Endothelial cell of umbilical vein (primary cell): ENCODE results near the gene SPACA9. TPM values are rescaled to one million over a fixed set of nuclear protein-coding genes. Genes with fewer than 3 reads are reported as not detected.

Experiments
- BruUV-seq: library from RNA; stranded (reverse); fragments of 400-500 nt; replicated peaks from 2 replicates; lab custom pipeline; 2021; lab: Mats Ljungman, UMichigan
- CTCF ChIA-PET: fragments of 300-600, 350-600 bp; sonication (Branson Sonifier 250); formaldehyde crosslinking; loops from one replicate; lab custom pipeline; 2021; ENCODE audit warnings: antibody characterized with exemption, inconsistent platforms; lab: Charles Lee
- POLR2A ChIA-PET: fragments of 300-600, 350-600 bp; sonication (Branson Sonifier 250); formaldehyde crosslinking; loops from one replicate; lab custom pipeline; 2021; ENCODE audit warnings: antibody characterized with exemption, inconsistent platforms; lab: Charles Lee
- DNase-seq: peaks from one replicate; pipeline ENCODE4 v3.0.0-alpha.2; 2011; ENCODE audit warnings: low read depth, low spot score
- FAIRE-seq: peaks from 2 replicates; lab custom pipeline; 2011; peaks lifted over from hg19 to GRCh38; lab: Jason Lieb, UNC
- H2AFZ ChIP-seq: 2 replicates; pipeline ENCODE4 v1.6.0; 2012; ENCODE audit warnings: low read depth, low read length, control low read depth, inconsistent platforms
- H3K27ac ChIP-seq: 2 replicates; pipeline ENCODE4 v1.5.1; 2011; ENCODE audit warnings: low read depth, mild to moderate bottlenecking, control low read depth, low read length, moderate library complexity; ENCODE audit not compliant: insufficient read depth
- H3K27me3 ChIP-seq, 2 experiments: 2 replicates each; pipeline versions ENCODE4 v1.6.0 to v1.6.1; 2011; ENCODE audit warnings: low read length in 2 of 2, mixed read lengths in 1 of 2; ENCODE audit not compliant: control insufficient read depth in 2 of 2, insufficient read depth in 2 of 2
- H3K36me3 ChIP-seq, 2 experiments: 2 replicates in 1 of 2; 3 replicates in 1 of 2; pipeline ENCODE4 v1.5.1; 2011; ENCODE audit warnings: low read length in 2 of 2, mild to moderate bottlenecking in 1 of 2, moderate library complexity in 1 of 2; ENCODE audit not compliant: control insufficient read depth in 2 of 2, insufficient read depth in 2 of 2; ENCODE audit errors: extremely low read depth in 1 of 2
- H3K4me1 ChIP-seq: 3 replicates; pipeline ENCODE4 v1.5.1; 2011; ENCODE audit warnings: mild to moderate bottlenecking, low read length; ENCODE audit not compliant: control insufficient read depth, insufficient read depth; ENCODE audit errors: extremely low read depth
- H3K4me2 ChIP-seq: 2 replicates; pipeline ENCODE4 v1.6.1; 2011; ENCODE audit warnings: low read length, control low read depth, mixed read lengths; ENCODE audit not compliant: insufficient read depth
- H3K4me3 ChIP-seq, 3 experiments: fragments of 200-600 bp in 1 of 3; sonication (generic), shearing (Covaris generic) in 1 of 3; replicated peaks in 1 of 3; 2 replicates each; pipeline ENCODE4 v1.5.1; 2011 to 2016; ENCODE audit warnings: control low read depth in 3 of 3, low read length in 3 of 3, mild to moderate bottlenecking in 2 of 3, inconsistent platforms in 1 of 3, low read depth in 1 of 3, moderate library complexity in 1 of 3; ENCODE audit not compliant: insufficient read depth in 1 of 3
- H3K79me2 ChIP-seq: 2 replicates; pipeline ENCODE4 v1.6.0; 2012; ENCODE audit warnings: low read length, inconsistent platforms; ENCODE audit not compliant: control insufficient read depth, insufficient read depth
- H3K9ac ChIP-seq: replicated peaks from 2 replicates; pipeline ENCODE3; 2011; ENCODE audit warnings: low read length, control low read depth; ENCODE audit not compliant: insufficient read depth; ENCODE audit errors: extremely low read depth
- H3K9me1 ChIP-seq: replicated peaks from 3 replicates; pipeline ENCODE4 v1.6.0; 2011; ENCODE audit warnings: mild to moderate bottlenecking, low read length; ENCODE audit not compliant: control insufficient read depth, insufficient read depth; ENCODE audit errors: extremely low read depth
- H3K9me3 ChIP-seq: replicated peaks from 2 replicates; pipeline ENCODE4 v1.5.1; 2012; ENCODE audit warnings: low read length, inconsistent platforms; ENCODE audit not compliant: control insufficient read depth, insufficient read depth
- H4K20me1 ChIP-seq: replicated peaks from 2 replicates; pipeline ENCODE3; 2011; ENCODE audit warnings: mild to moderate bottlenecking, low read length; ENCODE audit not compliant: control insufficient read depth, insufficient read depth; ENCODE audit errors: extremely low read depth
- CTCF ChIP-seq, 2 donors: IDR thresholded peaks; 1 replicate in 1 of 2; 2 replicates in 1 of 2; pipeline ENCODE4 v1.5.1; 2011; ENCODE audit warnings: low read length in 2 of 2, mild to moderate bottlenecking in 2 of 2, moderate library complexity in 2 of 2, control low read depth in 1 of 2, inconsistent platforms in 1 of 2, low read depth in 1 of 2; ENCODE audit not compliant: insufficient read depth in 1 of 2; ENCODE audit errors: extremely low read depth in 1 of 2
- EZH2 ChIP-seq: IDR thresholded peaks from 2 replicates; pipeline ENCODE4 v1.6.1; 2012; ENCODE audit warnings: borderline replicate concordance, low read depth, mild to moderate bottlenecking, moderate library complexity, low read length, inconsistent platforms; ENCODE audit not compliant: severe bottlenecking
- FOS ChIP-seq: IDR thresholded peaks from 2 replicates; pipeline ENCODE4 v1.6.1; 2011; ENCODE audit warnings: mild to moderate bottlenecking, low read length, moderate library complexity, borderline replicate concordance; ENCODE audit not compliant: insufficient read depth
- GATA2 ChIP-seq: IDR thresholded peaks from 2 replicates; pipeline ENCODE4 v1.7.0; 2011; ENCODE audit warnings: low read depth, mild to moderate bottlenecking, moderate library complexity, mixed read lengths, low read length; ENCODE audit not compliant: insufficient read length, insufficient read depth
- JUN ChIP-seq: IDR thresholded peaks from 2 replicates; pipeline ENCODE4 v1.6.1; 2011; ENCODE audit warnings: borderline replicate concordance, low read depth; ENCODE audit not compliant: insufficient read length, insufficient read depth
- MAX ChIP-seq: IDR thresholded peaks from 2 replicates; pipeline ENCODE4 v1.6.1; 2011; ENCODE audit not compliant: insufficient read depth, insufficient read length
- MYC ChIP-seq: IDR thresholded peaks from one replicate; pipeline ENCODE4 v1.6.1; 2011; ENCODE audit warnings: mild to moderate bottlenecking, low read depth, low read length
- POLR2A ChIP-seq: IDR thresholded peaks from 2 replicates; pipeline ENCODE4 v1.6.1; 2012; ENCODE audit warnings: low read depth, mild to moderate bottlenecking, control low read depth, low read length
- POLR2AphosphoS5 ChIP-seq: IDR thresholded peaks from 2 replicates; pipeline ENCODE4 v1.6.1; 2012; ENCODE audit warnings: low read depth, mild to moderate bottlenecking, control low read depth, low read length, moderate library complexity; ENCODE audit not compliant: insufficient read depth
- dilution Hi-C: fragments of 300-500 bp; cut with MboI; formaldehyde crosslinking; loops from one replicate; pipeline ENCODE4 v1.15.0; 2019; ENCODE audit warnings: low sequenced_read_pairs; ENCODE audit not compliant: extremely low pct_ligation_motif_present
- intact Hi-C: fragments of 100-400 bp; cut with micrococcal nuclease; formaldehyde crosslinking; loops from one replicate; pipeline ENCODE4 v1.10.0; 2022
- polyA plus RNA-seq, 4 experiments: library from polyadenylated mRNA; depleted of rRNA in 3 of 4; stranded (reverse) in 3 of 4; unstranded in 1 of 4; fragments of >200 nt; gene quantifications; 2 replicates each; pipeline versions ENCODE4 v1.2.1 to v1.2.3, GENCODE V29; 2011 to 2012; ENCODE audit warnings: missing spikeins in 1 of 4
- total RNA-seq: library from RNA; stranded (reverse); gene quantifications from 2 replicates; pipeline ENCODE4 v1.2.3, GENCODE V29; 2021

Gene SPACA9
- total and polyA plus RNA-seq, 2 donors (not counting 3 experiments of a cell fraction or from before 2014, with no cell fraction given): 2.6 to 3.6 TPM

GRCh38 chr9:132846109-132846917, 32.4 kb upstream of the SPACA9 start:
- H3K9me1 ChIP-seq: no peaks in the 10 kb centered on the region
- H3K79me2 ChIP-seq: no peaks in the 10 kb centered on the region
- intact Hi-C loops: no loop called here
- no peaks in the 10 kb centered on the region for H3K9me3 ChIP-seq
- TF ChIP-seq MYC (no peak), POLR2AphosphoS5 (no peak)
- dilution Hi-C loops: no loop called here
- H3K4me2 ChIP-seq: no peak overlapping the region
- H3K27me3 ChIP-seq: no peaks in the 10 kb centered on the region
- H3K27ac ChIP-seq: no peak overlapping the region
- DNase-seq: no peak
- no peak overlapping the region for H3K9ac ChIP-seq
- FAIRE-seq: no peak
- no peak overlapping the region for H2AFZ ChIP-seq
- no peak overlapping the region for H3K4me3 ChIP-seq
- no peaks in the 10 kb centered on the region for H4K20me1 ChIP-seq
- ChIA-PET POLR2A (interaction anchor here (0.8 kb wide), 1 partner anchor 403 kb away, joined by 3 read pairs; no protein-coding TSS in a partner anchor), CTCF (interaction anchor here (0.6 to 1.1 kb wide), 2 partner anchors 14 to 18 kb away, joined by 3 to 4 read pairs; no protein-coding TSS in a partner anchor)
- no peaks in the 10 kb centered on the region for H3K4me1 ChIP-seq
- H3K36me3 ChIP-seq: no peaks in the 10 kb centered on the region
- no TSS peak for BruUV-seq

- Histone ChIP-seq H3K4me3 (no peak overlapping the region), H3K4me2 (no peak overlapping the region), H3K27me3 (no peaks in the 10 kb centered on the region), H3K9ac (no peak overlapping the region), H3K36me3 (no peaks in the 10 kb centered on the region), H3K4me1 (no peaks in the 10 kb centered on the region), H3K9me1 (no peaks in the 10 kb centered on the region), H3K27ac (no peak overlapping the region), H2AFZ (no peak overlapping the region), H3K79me2 (no peaks in the 10 kb centered on the region), H3K9me3 (no peaks in the 10 kb centered on the region), H4K20me1 (no peaks in the 10 kb centered on the region)
- POLR2A ChIA-PET: interaction anchor here (0.8 kb wide), 1 partner anchor 402 kb away, joined by 3 read pairs; no protein-coding TSS in a partner anchor
- BruUV-seq: no TSS peak
- CTCF ChIA-PET: interaction anchor here (0.6 to 1.1 kb wide), 2 partner anchors 15 to 19 kb away, joined by 3 to 4 read pairs; no protein-coding TSS in a partner anchor
- FAIRE-seq (no peak), DNase-seq (no peak)
- dilution Hi-C loops: no loop called here
- intact Hi-C loops: no loop called here
- no peak for TF ChIP-seq GATA2
- TF ChIP-seq MYC: no peak
- no peak for TF ChIP-seq MAX
- TF ChIP-seq FOS: no peak
- no peak for TF ChIP-seq CTCF (IDR thresholded peaks at IDR 0.05; ENCODE audit: extremely low read depth in 1 of 2, insufficient read depth in 1 of 2, low read depth in 1 of 2, low read length in 2 of 2)
- TF ChIP-seq POLR2A: no peak
- no peak for TF ChIP-seq JUN
- TF ChIP-seq POLR2AphosphoS5: no peak
- TF ChIP-seq EZH2: no peak
These were observed 31.7 kb upstream of the SPACA9 start for GRCh38 chr9:132846918-132847515.
